Breast epithelium (tissue), 4 donors: ENCODE results near the gene SETD1A. TPM values are rescaled to one million over a fixed set of nuclear protein-coding genes. Genes with fewer than 3 reads are reported as not detected.

Source experiments
- DNase-seq, 2 donors: peaks; one replicate each; pipeline ENCODE4 v3.0.0-alpha.2; 2019; ENCODE audit warnings: low spot score in 2 of 2
- H3K27ac ChIP-seq, 2 donors: fragments of 200-600 bp; sonication (generic) in 1 of 2; one replicate each; pipeline ENCODE4 v1.5.1; 2016 to 2019; ENCODE audit warnings: mild to moderate bottlenecking in 1 of 2
- H3K27me3 ChIP-seq, 2 donors: fragments of 200-600 bp; sonication (generic) in 1 of 2; one replicate each; pipeline versions ENCODE4 v1.5.1 to v1.6.0; 2017 to 2019; ENCODE audit warnings: control low read depth in 1 of 2, mild to moderate bottlenecking in 1 of 2
- H3K36me3 ChIP-seq: fragments of 200-600 bp; one replicate; pipeline ENCODE4 v1.5.1; 2019
- H3K4me1 ChIP-seq, 2 donors: fragments of 200-600 bp; sonication (generic); one replicate each; pipeline ENCODE4 v1.5.1; 2016 to 2019; ENCODE audit warnings: control low read depth in 1 of 2
- H3K4me3 ChIP-seq, 3 donors: fragments of 200-600 bp; sonication (generic); 1 replicate in 2 of 3; 2 replicates in 1 of 3; pipeline ENCODE4 v1.5.1; 2016 to 2019; ENCODE audit warnings: mild to moderate bottlenecking in 3 of 3, moderate library complexity in 2 of 3
- H3K9me3 ChIP-seq, 2 donors: fragments of 200-600 bp; sonication (generic) in 1 of 2; one replicate each; pipeline ENCODE4 v1.5.1; 2016 to 2019; ENCODE audit warnings: control low read depth in 1 of 2
- CTCF ChIP-seq, 3 donors: fragments of 450-650 bp; IDR thresholded peaks; one replicate each; pipeline ENCODE4 v1.5.1; 2016 to 2017; ENCODE audit warnings: antibody characterized with exemption in 3 of 3, mild to moderate bottlenecking in 3 of 3, moderate library complexity in 3 of 3
- POLR2A ChIP-seq: fragments of 450-650 bp; IDR thresholded peaks from one replicate; pipeline ENCODE4 v1.6.1; 2016; ENCODE audit warnings: antibody characterized with exemption, mild to moderate bottlenecking, moderate library complexity
- POLR2AphosphoS5 ChIP-seq, 3 donors: sonication (generic); formaldehyde crosslinking; IDR thresholded peaks; one replicate each; pipeline ENCODE4 v1.6.1; 2017; ENCODE audit warnings: antibody characterized with exemption in 3 of 3
- intact Hi-C: fragments of 100-400 bp; cut with DNase I; formaldehyde crosslinking; loops from one replicate; pipeline ENCODE4 v1.15.1; 2023; ENCODE audit warnings: low total_unique reads
- total RNA-seq, 3 donors: library from RNA; depleted of rRNA; stranded (reverse); fragments of >200 nt; gene quantifications; one replicate each; pipeline ENCODE4 v1.1.0, GENCODE V29; 2016

SETD1A gene
- total RNA-seq, 3 donors from 2014 or later, result 4.8 to 5.6 (median 5.1) TPM

GRCh38 chr16:30987581-30988190 lies 30.1 kb downstream of the SETD1A start:
- H3K27ac ChIP-seq, result no peak overlapping the region
- H3K4me1 ChIP-seq, result no peaks in the 10 kb centered on the region
- intact Hi-C loops, result no loop called here
- no peaks in the 10 kb centered on the region for H3K27me3 ChIP-seq
- no peaks in the 10 kb centered on the region for H3K9me3 ChIP-seq
- no peak for DNase-seq
- no peak for TF ChIP-seq CTCF (IDR thresholded peaks at IDR 0.05)
- TF ChIP-seq POLR2A, result no peak
- TF ChIP-seq POLR2AphosphoS5 (IDR thresholded peaks at IDR 0.05), result no peak
- no peaks in the 10 kb centered on the region for H3K36me3 ChIP-seq
- no peak overlapping the region for H3K4me3 ChIP-seq

GRCh38 chr16:30989469-30990047 lies 32.0 kb downstream of the SETD1A start:
- H3K9me3 ChIP-seq, result no peaks in the 10 kb centered on the region
- H3K4me3 ChIP-seq, result no peak overlapping the region
- no peaks in the 10 kb centered on the region for H3K4me1 ChIP-seq
- H3K27ac ChIP-seq, result no peak overlapping the region
- no peaks in the 10 kb centered on the region for H3K36me3 ChIP-seq
- DNase-seq, result no peak
- H3K27me3 ChIP-seq, result no peaks in the 10 kb centered on the region
- TF ChIP-seq POLR2AphosphoS5 (IDR thresholded peaks at IDR 0.05) (no peak), POLR2A (no peak), CTCF (IDR thresholded peaks at IDR 0.05) (no peak)
- intact Hi-C loops, result loop anchor here (10.0 kb wide), 1 partner anchor 455 kb away; the partner anchor contains the start of gene ZNF843

- Histone ChIP-seq H3K27ac (no peak overlapping the region), H3K4me3 (no peak overlapping the region), H3K4me1 (no peaks in the 10 kb centered on the region), H3K36me3 (no peaks in the 10 kb centered on the region), H3K9me3 (no peaks in the 10 kb centered on the region), H3K27me3 (no peaks in the 10 kb centered on the region)
- TF ChIP-seq CTCF (IDR thresholded peaks at IDR 0.05) (no peak), POLR2AphosphoS5 (IDR thresholded peaks at IDR 0.05) (no peak), POLR2A (no peak)
- no peak for DNase-seq
- intact Hi-C loops, result loop anchor here (10.0 kb wide), 1 partner anchor 455 kb away; the partner anchor contains the start of gene ZNF843
Measured at GRCh38 chr16:30990105-30990504, 32.6 kb downstream of the SETD1A start.

- intact Hi-C loops, result loop anchor here (10.0 kb wide), 1 partner anchor 454 kb away; the partner anchor contains the start of gene ZNF843
- no peak for DNase-seq
Measured at GRCh38 chr16:30991052-30991451, 33.5 kb downstream of the SETD1A start.

More at GRCh38 chr16:30991052-30991451, 33.5 kb downstream of the SETD1A start:
- H3K4me1 ChIP-seq, result no peaks in the 10 kb centered on the region
- no peaks in the 10 kb centered on the region for H3K27me3 ChIP-seq
- H3K27ac ChIP-seq, result no peak overlapping the region
- H3K9me3 ChIP-seq, result no peaks in the 10 kb centered on the region
- no peaks in the 10 kb centered on the region for H3K36me3 ChIP-seq
- TF ChIP-seq POLR2AphosphoS5 (IDR thresholded peaks at IDR 0.05) (no peak), POLR2A (no peak), CTCF (IDR thresholded peaks at IDR 0.05) (no peak)
- H3K4me3 ChIP-seq, result no peak overlapping the region
